Uterus (tissue), 2 donors: ENCODE results near the gene LYST.

ENCODE experiments used
- POLR2A ChIP-seq, 2 donors: fragments of 450-650 bp; IDR thresholded peaks; one replicate each; pipeline ENCODE4 v1.6.1; 2016; ENCODE audit warnings: antibody characterized with exemption in 2 of 2, mild to moderate bottlenecking in 1 of 2, moderate library complexity in 1 of 2
- TF ChIP-seq, protein P1 (sequence below), 4 experiments: fragments of 200-600 bp in 2 of 4; fragments of 450-650 bp in 2 of 4; sonication (generic) in 2 of 4; IDR thresholded peaks; one replicate each; pipeline ENCODE4 v1.5.1; 2016 to 2019; ENCODE audit warnings: antibody characterized with exemption in 4 of 4, mild to moderate bottlenecking in 2 of 4, moderate library complexity in 1 of 4

DNA sequence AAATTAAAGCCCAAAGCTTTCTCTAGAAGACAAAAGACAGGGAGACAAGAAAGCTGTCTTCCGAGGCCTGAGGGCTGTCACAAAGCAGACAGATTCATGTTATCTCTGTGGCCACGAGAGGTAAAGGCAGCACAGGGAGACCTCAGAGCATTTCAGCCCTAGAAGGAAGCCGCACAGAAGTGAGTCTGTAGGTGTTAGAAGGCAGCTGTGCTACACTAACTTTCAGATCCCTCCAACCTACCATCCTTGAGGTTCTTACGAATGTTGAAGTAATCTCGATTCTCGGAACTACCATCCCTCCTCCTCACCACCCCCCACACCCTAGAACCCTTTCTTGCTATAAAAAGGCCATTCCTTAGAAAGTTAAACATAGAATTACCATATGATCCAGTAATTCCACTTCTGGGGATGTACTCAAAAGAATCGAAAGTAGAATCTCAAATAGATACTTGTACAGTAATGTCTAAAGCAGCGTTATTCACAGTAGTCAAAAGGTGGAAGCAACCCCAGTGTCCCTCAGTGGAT lies 21.5 kb upstream of the LYST start:
- TF ChIP-seq POLR2A (IDR thresholded peaks at IDR 0.05) = no peak
- TF ChIP-seq, protein P1, sequence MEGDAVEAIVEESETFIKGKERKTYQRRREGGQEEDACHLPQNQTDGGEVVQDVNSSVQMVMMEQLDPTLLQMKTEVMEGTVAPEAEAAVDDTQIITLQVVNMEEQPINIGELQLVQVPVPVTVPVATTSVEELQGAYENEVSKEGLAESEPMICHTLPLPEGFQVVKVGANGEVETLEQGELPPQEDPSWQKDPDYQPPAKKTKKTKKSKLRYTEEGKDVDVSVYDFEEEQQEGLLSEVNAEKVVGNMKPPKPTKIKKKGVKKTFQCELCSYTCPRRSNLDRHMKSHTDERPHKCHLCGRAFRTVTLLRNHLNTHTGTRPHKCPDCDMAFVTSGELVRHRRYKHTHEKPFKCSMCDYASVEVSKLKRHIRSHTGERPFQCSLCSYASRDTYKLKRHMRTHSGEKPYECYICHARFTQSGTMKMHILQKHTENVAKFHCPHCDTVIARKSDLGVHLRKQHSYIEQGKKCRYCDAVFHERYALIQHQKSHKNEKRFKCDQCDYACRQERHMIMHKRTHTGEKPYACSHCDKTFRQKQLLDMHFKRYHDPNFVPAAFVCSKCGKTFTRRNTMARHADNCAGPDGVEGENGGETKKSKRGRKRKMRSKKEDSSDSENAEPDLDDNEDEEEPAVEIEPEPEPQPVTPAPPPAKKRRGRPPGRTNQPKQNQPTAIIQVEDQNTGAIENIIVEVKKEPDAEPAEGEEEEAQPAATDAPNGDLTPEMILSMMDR (IDR thresholded peaks at IDR 0.05) = no peak
